Stimulated activated CD4-positive, alpha-beta T cell treated with anti-CD3 and anti-CD28 coated beads, Interleukin-1b, Interleukin-23, amount 100 ng/mL, for 24 hours (primary cell): Measurements from ENCODE around the gene ACOT6.
"Not testable (repeated sequence)": the region's sequence is repeated elsewhere in the genome, so short reads cannot be mapped to it uniquely, and the experiment has no call there.

Experiments used
- DNase-seq, 4 experiments: peaks; one replicate each; pipeline ENCODE4 v3.0.0-alpha.2; 2020; ENCODE audit warnings: low read depth in 4 of 4, low spot score in 1 of 4

ACOT6 gene

GRCh38 chr14:73612339-73613045 is at the start of gene ACOT6:
ACOT6 (plus strand) TSS chr14:73612517; CDS start chr14:73612572, 55 bp downstream.
- DNase-seq, result peak; percentile 16 to 64 (median 30)

- not testable (repeated sequence) for DNase-seq
These were observed 49.6 kb upstream of the ACOT6 start for GRCh38 chr14:73562696-73563095.

- DNase-seq, result not testable (repeated sequence)
These were observed 45.9 kb upstream of the ACOT6 start for GRCh38 chr14:73566431-73566830.

GRCh38 chr14:73566935-73567334 is 45.4 kb upstream of the ACOT6 start:
- not testable (repeated sequence) for DNase-seq

- no peak for DNase-seq
These were observed 45.0 kb upstream of the ACOT6 start for GRCh38 chr14:73567358-73567757.

GRCh38 chr14:73567951-73568885 is 44.1 kb upstream of the ACOT6 start:
- DNase-seq, result peak in 1 of 4 experiments; percentile 28

GRCh38 chr14:73568886-73569184 is 43.5 kb upstream of the ACOT6 start:
- DNase-seq, result not testable (repeated sequence)

GRCh38 chr14:73569185-73569958 is 42.9 kb upstream of the ACOT6 start, which contains the start of gene ACOT2:
ACOT2 (plus strand) TSS chr14:73569213; CDS start chr14:73569241, 28 bp downstream.
- DNase-seq, result peak; percentile 69 to 75 (median 72)

- peak in 3 of 4 experiments; percentile 30 to 54 (median 43) for DNase-seq
These were observed 41.4 kb upstream of the ACOT6 start for GRCh38 chr14:73570913-73571312.

- not testable (repeated sequence) for DNase-seq
These were observed 39.3 kb upstream of the ACOT6 start for GRCh38 chr14:73573034-73573433.

- not testable (repeated sequence) for DNase-seq
These were observed 38.6 kb upstream of the ACOT6 start for GRCh38 chr14:73573740-73574139.

- DNase-seq, result not testable (repeated sequence)
These were observed 38.1 kb upstream of the ACOT6 start for GRCh38 chr14:73574251-73574650.

GRCh38 chr14:73576391-73576790 is 35.9 kb upstream of the ACOT6 start:
- DNase-seq, result no peak

- DNase-seq, result not testable (repeated sequence)
These were observed 35.1 kb upstream of the ACOT6 start for GRCh38 chr14:73577214-73577613.

GRCh38 chr14:73582102-73582979 is 30.0 kb upstream of the ACOT6 start:
- not testable (repeated sequence) for DNase-seq

GRCh38 chr14:73588695-73589094 is 23.6 kb upstream of the ACOT6 start:
- no peak for DNase-seq

GRCh38 chr14:73589116-73589515 is 23.2 kb upstream of the ACOT6 start:
- no peak for DNase-seq

GRCh38 chr14:73590673-73591004 is 21.7 kb upstream of the ACOT6 start:
- DNase-seq, result not testable (repeated sequence)

- peak in 2 of 4 experiments; percentile 14 to 38 for DNase-seq
These were observed 20.4 kb upstream of the ACOT6 start, which contains the start of gene ACOT4 for GRCh38 chr14:73591690-73592449. ACOT4 (plus strand) TSS chr14:73591873; CDS start chr14:73591960, 87 bp downstream.
